Activated B cell treated with CpG ODN at 0.5 μM for 24 hours (primary cell): ENCODE measurements around the gene FOXI2. TPM values are rescaled to one million over a fixed set of nuclear protein-coding genes. Genes with fewer than 3 reads are reported as not detected.

Experiments used
- ATAC-seq: fragments of 200-7000 bp; cut with Tn5 transposase; one replicate; pipeline ENCODE4 v1.10.0; 2021; ENCODE audit warnings: low read depth, mild to moderate bottlenecking, moderate library complexity
- CTCF ChIA-PET: fragments of 350-600 bp; sonication (Branson Sonifier 250); formaldehyde crosslinking; loops from one replicate; lab custom pipeline; 2021; ENCODE audit warnings: antibody characterized with exemption; lab: Charles Lee
- POLR2A ChIA-PET: fragments of 350-600 bp; sonication (Branson Sonifier 250); formaldehyde crosslinking; loops from one replicate; lab custom pipeline; 2021; ENCODE audit warnings: antibody characterized with exemption; lab: Charles Lee
- DNase-seq: peaks from one replicate; pipeline ENCODE4 v3.0.0; 2022
- H3K27ac Mint-ChIP-seq: one replicate; pipeline ENCODE4 v1.8.0; 2020; ENCODE audit warnings: mixed read lengths
- H3K27me3 Mint-ChIP-seq: one replicate; pipeline ENCODE4 v1.8.0; 2021; ENCODE audit warnings: mixed read lengths
- H3K36me3 Mint-ChIP-seq: one replicate; pipeline ENCODE4 v1.8.0; 2021; ENCODE audit warnings: low read depth, mixed read lengths
- H3K4me1 Mint-ChIP-seq: one replicate; pipeline ENCODE4 v1.8.0; 2021; ENCODE audit warnings: mixed read lengths
- H3K4me3 Mint-ChIP-seq: one replicate; pipeline ENCODE4 v1.8.0; 2020; ENCODE audit warnings: mild to moderate bottlenecking, mixed read lengths
- H3K9me3 Mint-ChIP-seq: one replicate; pipeline ENCODE4 v1.8.0; 2020; ENCODE audit warnings: mixed read lengths
- CTCF ChIP-seq: fragments of 200-600 bp; IDR thresholded peaks from one replicate; pipeline ENCODE4 v1.8.0; 2022; ENCODE audit warnings: antibody characterized with exemption, mild to moderate bottlenecking
- intact Hi-C: fragments of 100-400 bp; cut with micrococcal nuclease; formaldehyde crosslinking; loops from one replicate; pipeline ENCODE4 v1.15.1; 2024
- total RNA-seq: library from RNA; stranded (reverse); gene quantifications from 2 replicates; pipeline ENCODE4 v1.2.3, GENCODE V29; 2022

Gene FOXI2
- total RNA-seq, 1 donor from 2014 or later: not detected

- Mint-ChIP-seq H3K9me3 (peaks cover 2% of the 10 kb centered on the region), H3K4me1 (no peaks in the 10 kb centered on the region), H3K4me3 (no peak overlapping the region), H3K36me3 (no peaks in the 10 kb centered on the region), H3K27me3 (peaks cover 17% of the 10 kb centered on the region), H3K27ac (no peak overlapping the region)
- POLR2A ChIA-PET: no interaction called here
- DNase-seq (no peak), ATAC-seq (no peak)
- TF ChIP-seq CTCF: no peak
- CTCF ChIA-PET: no interaction called here
- intact Hi-C loops: no loop called here
Observed at GRCh38 chr10:127698886-127699285, 38.1 kb upstream of the FOXI2 start.

GRCh38 chr10:127699311-127699710 lies 37.7 kb upstream of the FOXI2 start:
- H3K4me3 Mint-ChIP-seq: no peak overlapping the region
- no peak for ATAC-seq
- no peaks in the 10 kb centered on the region for H3K4me1 Mint-ChIP-seq
- H3K27ac Mint-ChIP-seq: no peak overlapping the region
- ChIA-PET POLR2A (no interaction called here), CTCF (no interaction called here)
- TF ChIP-seq CTCF: no peak
- intact Hi-C loops: no loop called here
- no peak for DNase-seq
- H3K36me3 Mint-ChIP-seq: no peaks in the 10 kb centered on the region
- peaks cover 17% of the 10 kb centered on the region for H3K27me3 Mint-ChIP-seq
- H3K9me3 Mint-ChIP-seq: peaks cover 6% of the 10 kb centered on the region

GRCh38 chr10:127702271-127702670 lies 34.7 kb upstream of the FOXI2 start:
- no peaks in the 10 kb centered on the region for H3K36me3 Mint-ChIP-seq
- CTCF ChIA-PET: no interaction called here
- no peak for DNase-seq
- no peak overlapping the region for H3K27ac Mint-ChIP-seq
- intact Hi-C loops: no loop called here
- POLR2A ChIA-PET: no interaction called here
- H3K9me3 Mint-ChIP-seq: peaks cover 6% of the 10 kb centered on the region
- no peak for TF ChIP-seq CTCF
- ATAC-seq: no peak
- no peak overlapping the region for H3K4me3 Mint-ChIP-seq
- no peaks in the 10 kb centered on the region for H3K4me1 Mint-ChIP-seq
- H3K27me3 Mint-ChIP-seq: peaks cover 23% of the 10 kb centered on the region

GRCh38 chr10:127715249-127715648 lies 21.7 kb upstream of the FOXI2 start:
- no peak for TF ChIP-seq CTCF
- Mint-ChIP-seq H3K36me3 (no peaks in the 10 kb centered on the region), H3K27ac (no peak overlapping the region), H3K9me3 (no peaks in the 10 kb centered on the region), H3K27me3 (no peaks in the 10 kb centered on the region), H3K4me3 (no peak overlapping the region), H3K4me1 (no peaks in the 10 kb centered on the region)
- no peak for DNase-seq
- CTCF ChIA-PET: interaction anchor here (0.8 to 2.7 kb wide), 11 partner anchors 12 to 436 kb away, joined by 3 to 25 read pairs (median 4); no protein-coding TSS in a partner anchor
- intact Hi-C loops: loop anchor here (1.0 kb wide), 2 partner anchors 191 to 296 kb away; no protein-coding TSS in a partner anchor
- POLR2A ChIA-PET: no interaction called here
- ATAC-seq: no peak

GRCh38 chr10:127715782-127716378 lies 21.1 kb upstream of the FOXI2 start:
- Mint-ChIP-seq H3K4me1 (no peaks in the 10 kb centered on the region), H3K27me3 (no peaks in the 10 kb centered on the region), H3K4me3 (no peak overlapping the region), H3K36me3 (no peaks in the 10 kb centered on the region), H3K9me3 (no peaks in the 10 kb centered on the region), H3K27ac (no peak overlapping the region)
- TF ChIP-seq CTCF: no peak
- CTCF ChIA-PET: interaction anchor here (0.8 to 2.7 kb wide), 13 partner anchors 12 to 435 kb away, joined by 3 to 25 read pairs (median 4); no protein-coding TSS in a partner anchor
- no peak for DNase-seq
- no peak for ATAC-seq
- POLR2A ChIA-PET: no interaction called here
- intact Hi-C loops: loop anchor here (1.0 kb wide), 4 partner anchors 139 to 434 kb away; no protein-coding TSS in a partner anchor
